ENCODE data around the gene MS4A15. TPM values are rescaled to one million over a fixed set of nuclear protein-coding genes. Genes with fewer than 3 reads are reported as not detected.
A peak's percentile ranks its signal among the peaks of the same experiment; 100 is the strongest.

Gene MS4A15
- polyA plus RNA-seq, 1 experiment: not detected

DNA sequence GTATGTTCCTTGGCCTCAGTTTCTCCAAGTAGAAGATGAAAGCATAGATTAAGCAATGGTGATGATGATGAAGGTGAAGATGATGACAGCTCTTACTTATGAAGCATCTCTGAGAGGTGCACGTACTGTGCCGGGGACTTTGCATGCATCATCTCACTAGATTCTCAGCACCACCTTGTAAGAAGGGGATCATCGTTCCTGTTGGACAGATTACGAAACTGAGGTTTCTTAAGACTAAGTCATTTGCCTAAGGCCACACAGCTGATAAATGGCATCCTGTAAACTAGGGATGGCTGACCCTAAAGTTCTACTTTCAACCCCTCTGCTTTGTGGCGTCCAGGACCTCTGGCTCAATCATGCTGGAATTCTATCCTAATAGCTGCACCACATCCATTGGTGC, 8.7 kb downstream of the MS4A15 start:
- H3K27me3 ChIP-seq (ENCODE audit: control insufficient read depth, insufficient read depth, low read length): peaks cover 4% of the 10 kb centered on the region; the same call in 1 of the 2 replicates
- ChIA-PET CTCF (interaction anchor here (1.8 kb wide), 1 partner anchor 10 kb away, joined by 10 read pairs; no protein-coding TSS in a partner anchor), POLR2A (no interaction called here)
- H3K4me3 ChIP-seq (ENCODE audit: low read depth, low read length): no peak overlapping the region
- DNase-seq (ENCODE audit: low read depth): no peak
- H3K36me3 ChIP-seq (ENCODE audit: control insufficient read depth, insufficient read depth, low read length): no peaks in the 10 kb centered on the region
- TF ChIP-seq, protein P1, sequence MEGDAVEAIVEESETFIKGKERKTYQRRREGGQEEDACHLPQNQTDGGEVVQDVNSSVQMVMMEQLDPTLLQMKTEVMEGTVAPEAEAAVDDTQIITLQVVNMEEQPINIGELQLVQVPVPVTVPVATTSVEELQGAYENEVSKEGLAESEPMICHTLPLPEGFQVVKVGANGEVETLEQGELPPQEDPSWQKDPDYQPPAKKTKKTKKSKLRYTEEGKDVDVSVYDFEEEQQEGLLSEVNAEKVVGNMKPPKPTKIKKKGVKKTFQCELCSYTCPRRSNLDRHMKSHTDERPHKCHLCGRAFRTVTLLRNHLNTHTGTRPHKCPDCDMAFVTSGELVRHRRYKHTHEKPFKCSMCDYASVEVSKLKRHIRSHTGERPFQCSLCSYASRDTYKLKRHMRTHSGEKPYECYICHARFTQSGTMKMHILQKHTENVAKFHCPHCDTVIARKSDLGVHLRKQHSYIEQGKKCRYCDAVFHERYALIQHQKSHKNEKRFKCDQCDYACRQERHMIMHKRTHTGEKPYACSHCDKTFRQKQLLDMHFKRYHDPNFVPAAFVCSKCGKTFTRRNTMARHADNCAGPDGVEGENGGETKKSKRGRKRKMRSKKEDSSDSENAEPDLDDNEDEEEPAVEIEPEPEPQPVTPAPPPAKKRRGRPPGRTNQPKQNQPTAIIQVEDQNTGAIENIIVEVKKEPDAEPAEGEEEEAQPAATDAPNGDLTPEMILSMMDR (IDR thresholded peaks at IDR 0.05; ENCODE audit: insufficient read depth, low read depth, low read length): no peak

DNA sequence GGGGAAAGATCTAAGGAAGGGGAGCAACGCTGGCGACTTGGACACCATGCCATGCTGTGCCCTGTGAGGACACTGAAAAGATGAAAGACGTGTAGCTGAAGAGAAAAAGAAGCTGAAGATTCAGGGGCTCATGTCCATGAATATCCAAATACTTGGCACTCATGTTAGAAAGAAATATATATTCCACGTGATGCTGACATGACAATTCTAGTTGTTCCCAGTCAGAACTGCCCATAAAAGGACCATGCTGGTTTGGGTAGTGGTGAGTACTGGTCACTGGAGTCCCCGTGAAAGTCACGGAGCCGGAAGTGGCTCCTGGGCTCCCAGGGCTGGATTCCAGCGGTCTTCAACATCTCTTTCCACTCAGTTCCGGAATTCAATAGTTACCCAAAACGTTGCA, 9.9 kb downstream of the MS4A15 start:
- TF ChIP-seq, protein P1 (IDR thresholded peaks at IDR 0.05; ENCODE audit: insufficient read depth, low read depth, low read length): no peak
- peaks cover 1% of the 10 kb centered on the region; the same call in 1 of the 2 replicates for H3K27me3 ChIP-seq (ENCODE audit: control insufficient read depth, insufficient read depth, low read length)
- no peaks in the 10 kb centered on the region for H3K36me3 ChIP-seq (ENCODE audit: control insufficient read depth, insufficient read depth, low read length)
- DNase-seq (ENCODE audit: low read depth): no peak
- no peak overlapping the region for H3K4me3 ChIP-seq (ENCODE audit: low read depth, low read length)
- ChIA-PET POLR2A (no interaction called here), CTCF (interaction anchor here (0.6 to 2.1 kb wide), 2 partner anchors 8 to 65 kb away, joined by 3 to 10 read pairs; no protein-coding TSS in a partner anchor)

DNA sequence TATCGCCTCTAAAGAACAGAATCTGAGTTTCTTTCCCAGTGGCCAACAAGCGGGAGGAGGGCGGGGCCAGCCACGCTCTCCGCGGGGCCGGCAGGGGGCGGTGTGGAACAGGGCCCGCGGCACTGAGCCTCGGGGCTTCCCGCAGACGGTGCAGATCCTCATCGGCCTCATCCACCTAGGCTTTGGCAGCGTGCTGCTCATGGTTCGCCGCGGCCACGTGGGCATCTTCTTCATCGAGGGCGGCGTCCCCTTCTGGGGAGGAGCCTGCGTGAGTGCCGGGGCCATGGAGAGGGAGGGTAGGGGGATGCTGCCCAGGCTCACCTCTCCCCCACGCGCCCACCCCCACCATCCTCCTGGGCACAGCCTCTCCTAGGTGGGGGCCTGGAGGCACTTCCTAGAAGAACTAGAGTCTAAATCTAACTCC, 10.7 kb downstream of the MS4A15 start:
- Histone ChIP-seq H3K36me3 (ENCODE audit: control insufficient read depth, insufficient read depth, low read length) (no peaks in the 10 kb centered on the region), H3K4me3 (ENCODE audit: low read depth, low read length) (no peak overlapping the region), H3K27me3 (ENCODE audit: control insufficient read depth, insufficient read depth, low read length) (peaks cover 1% of the 10 kb centered on the region; the same call in 1 of the 2 replicates)
- POLR2A ChIA-PET: no interaction called here
- TF ChIP-seq, protein P1 (IDR thresholded peaks at IDR 0.05; ENCODE audit: insufficient read depth, low read depth, low read length): peak; percentile 52
- CTCF ChIA-PET: interaction anchor here (2.1 kb wide), 1 partner anchor 8 kb away, joined by 10 read pairs; no protein-coding TSS in a partner anchor
- no peak for DNase-seq (ENCODE audit: low read depth)

DNA sequence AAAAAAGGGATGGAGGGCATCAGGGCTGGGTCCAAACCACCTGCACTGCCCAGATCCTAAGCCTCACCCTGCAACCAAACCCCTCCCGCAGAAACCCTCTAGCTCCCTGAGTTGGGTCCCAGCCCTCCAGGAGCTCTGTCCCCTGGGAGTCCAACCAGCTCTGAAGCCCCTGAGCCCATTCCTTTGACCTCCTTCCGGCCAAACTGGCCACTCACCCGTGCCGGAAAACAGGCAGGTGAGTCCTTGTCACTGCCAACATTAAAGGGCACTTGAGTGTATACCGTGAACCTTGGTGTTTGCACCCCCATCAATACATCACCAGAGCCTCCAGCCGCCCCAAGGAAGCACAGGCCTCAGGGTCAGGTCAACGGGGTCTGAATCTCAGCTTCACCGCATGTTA, 11.5 kb downstream of the MS4A15 start:
- TF ChIP-seq, protein P1 (IDR thresholded peaks at IDR 0.05; ENCODE audit: insufficient read depth, low read depth, low read length): no peak
- DNase-seq (ENCODE audit: low read depth): no peak
- CTCF ChIA-PET: interaction anchor here (1.7 kb wide), 1 partner anchor 10 kb away, joined by 5 read pairs; no protein-coding TSS in a partner anchor

DNA sequence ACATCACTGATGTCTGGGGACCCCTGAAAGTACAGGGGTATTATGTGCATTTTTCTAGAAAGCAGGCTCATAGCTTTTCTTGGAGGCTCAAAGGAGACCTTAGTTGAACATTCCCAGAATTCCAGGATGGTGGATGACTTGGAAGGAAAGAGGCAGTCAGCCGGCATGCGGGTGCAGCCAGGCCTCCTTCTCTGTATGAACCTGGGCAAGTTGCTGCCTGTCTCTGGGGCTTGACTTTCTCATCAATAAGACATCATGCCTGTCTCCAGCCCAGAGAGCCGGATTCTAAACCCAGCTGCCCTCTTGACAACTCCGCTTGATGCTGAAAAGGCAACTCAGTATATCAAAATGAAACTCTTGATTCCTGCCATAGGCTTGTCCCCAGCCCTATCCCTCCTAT, 12.6 kb downstream of the MS4A15 start:
- H3K4me3 ChIP-seq (ENCODE audit: low read depth, low read length): no peak overlapping the region
- H3K27me3 ChIP-seq (ENCODE audit: control insufficient read depth, insufficient read depth, low read length): no peaks in the 10 kb centered on the region
- H3K36me3 ChIP-seq (ENCODE audit: control insufficient read depth, insufficient read depth, low read length): no peaks in the 10 kb centered on the region
- ChIA-PET POLR2A (no interaction called here), CTCF (interaction anchor here (1.6 to 1.7 kb wide), 2 partner anchors 9 to 106 kb away, joined by 4 to 5 read pairs; no protein-coding TSS in a partner anchor)
- no peak for DNase-seq (ENCODE audit: low read depth)
- TF ChIP-seq, protein P1 (IDR thresholded peaks at IDR 0.05; ENCODE audit: insufficient read depth, low read depth, low read length): no peak

More for the DNA sequence above, 11.5 kb downstream of the MS4A15 start:
- Histone ChIP-seq H3K36me3 (ENCODE audit: control insufficient read depth, insufficient read depth, low read length) (no peaks in the 10 kb centered on the region), H3K4me3 (ENCODE audit: low read depth, low read length) (no peak overlapping the region), H3K27me3 (ENCODE audit: control insufficient read depth, insufficient read depth, low read length) (peaks cover 1% of the 10 kb centered on the region; the same call in 1 of the 2 replicates)
- POLR2A ChIA-PET: no interaction called here

All from BJ (cell line).